Esophagus muscularis mucosa (tissue), 4 donors: ENCODE measurements around the gene TBC1D5. TPM values are rescaled to one million over a fixed set of nuclear protein-coding genes. Genes with fewer than 3 reads are reported as not detected.

ENCODE experiments used
- DNase-seq: peaks from one replicate; pipeline ENCODE4 v3.0.0-alpha.2; 2017; ENCODE audit errors: extremely low spot score
- H3K27ac ChIP-seq, 4 donors: fragments of 200-600 bp; sonication (generic); replicated peaks in 1 of 4; 1 replicate in 3 of 4; 2 replicates in 1 of 4; pipeline ENCODE4 v1.5.1; 2016 to 2019; ENCODE audit warnings: mild to moderate bottlenecking in 1 of 4
- H3K27me3 ChIP-seq, 4 donors: fragments of 200-600 bp; sonication (generic); one replicate each; pipeline versions ENCODE4 v1.5.1 to v1.6.0; 2016 to 2019
- H3K36me3 ChIP-seq, 4 donors: fragments of 200-600 bp; sonication (generic); one replicate each; pipeline ENCODE4 v1.5.1; 2016 to 2019
- H3K4me1 ChIP-seq, 4 donors: fragments of 200-600 bp; sonication (generic); one replicate each; pipeline ENCODE4 v1.5.1; 2016 to 2019
- H3K4me3 ChIP-seq, 4 donors: fragments of 200-600 bp; sonication (generic); 1 replicate in 2 of 4; 2 replicates in 2 of 4; pipeline ENCODE4 v1.5.1; 2016 to 2019; ENCODE audit warnings: mild to moderate bottlenecking in 4 of 4, moderate library complexity in 1 of 4
- H3K9me3 ChIP-seq, 4 donors: fragments of 200-600 bp; sonication (generic); 1 replicate in 3 of 4; 2 replicates in 1 of 4; pipeline ENCODE4 v1.5.1; 2016 to 2019
- EP300 ChIP-seq: sonication (generic); formaldehyde crosslinking; IDR thresholded peaks from one replicate; pipeline ENCODE4 v1.6.1; 2017; ENCODE audit warnings: antibody characterized with exemption
- POLR2A ChIP-seq: fragments of 450-650 bp; IDR thresholded peaks from one replicate; pipeline ENCODE4 v1.6.1; 2017; ENCODE audit warnings: antibody characterized with exemption, moderate library complexity, mild to moderate bottlenecking, low read depth
- POLR2AphosphoS5 ChIP-seq, 2 donors: sonication (generic); formaldehyde crosslinking; IDR thresholded peaks; one replicate each; pipeline ENCODE4 v1.6.1; 2017; ENCODE audit warnings: antibody characterized with exemption in 2 of 2
- WGBS: methylation state at CpG from one replicate; pipeline ENCODE4 v1.1.5; 2018; 5-methylcytosine and 5-hydroxymethylcytosine counted together
- intact Hi-C: fragments of 100-400 bp; cut with DNase I; formaldehyde crosslinking; loops from one replicate; pipeline ENCODE4 v1.15.1; 2023
- total RNA-seq, 4 donors: library from RNA; depleted of rRNA; stranded (reverse); fragments of >200 nt; gene quantifications; one replicate each; pipeline versions ENCODE4 v1.1.0 to v1.2.1, GENCODE V29; 2016
- TF ChIP-seq, protein P1 (sequence below), 3 experiments: fragments of 200-600 bp in 2 of 3; fragments of 450-650 bp in 1 of 3; sonication (generic) in 2 of 3; IDR thresholded peaks; one replicate each; pipeline ENCODE4 v1.5.1; 2017 to 2019; ENCODE audit warnings: antibody characterized with exemption in 3 of 3, mild to moderate bottlenecking in 2 of 3, moderate library complexity in 1 of 3

TBC1D5 gene
- total RNA-seq, 4 donors from 2014 or later: 54.0 to 83.1 (median 63.6) TPM

DNA sequence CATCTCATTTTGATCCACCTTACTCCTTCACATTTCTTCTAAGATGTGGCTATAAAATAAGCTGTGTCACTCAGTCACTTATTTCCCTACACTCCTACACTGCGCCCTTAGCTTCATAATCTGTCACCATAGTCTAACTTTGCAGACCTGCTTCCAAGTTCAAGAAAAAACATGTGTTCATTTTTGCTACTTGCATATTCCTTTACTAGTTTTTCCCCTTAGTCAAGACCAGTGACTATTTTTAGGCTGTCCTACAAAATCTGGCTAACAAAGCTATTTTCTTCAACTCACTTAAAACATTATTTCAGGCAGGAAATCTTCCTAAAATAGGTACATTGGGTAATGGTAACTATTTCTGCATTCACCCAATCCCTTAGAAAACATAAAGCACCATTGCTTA is 272.5 kb downstream of the TBC1D5 start:
- Histone ChIP-seq H3K9me3 (no peaks in the 10 kb centered on the region), H3K4me3 (no peak overlapping the region), H3K4me1 (no peaks in the 10 kb centered on the region), H3K27me3 (no peaks in the 10 kb centered on the region), H3K27ac (no peak overlapping the region), H3K36me3 (no peaks in the 10 kb centered on the region)
- intact Hi-C loops: no loop called here
- no peak for DNase-seq
- 97% methylated on average over 1 of the region's 1 CpG for WGBS
- TF ChIP-seq, protein P1, sequence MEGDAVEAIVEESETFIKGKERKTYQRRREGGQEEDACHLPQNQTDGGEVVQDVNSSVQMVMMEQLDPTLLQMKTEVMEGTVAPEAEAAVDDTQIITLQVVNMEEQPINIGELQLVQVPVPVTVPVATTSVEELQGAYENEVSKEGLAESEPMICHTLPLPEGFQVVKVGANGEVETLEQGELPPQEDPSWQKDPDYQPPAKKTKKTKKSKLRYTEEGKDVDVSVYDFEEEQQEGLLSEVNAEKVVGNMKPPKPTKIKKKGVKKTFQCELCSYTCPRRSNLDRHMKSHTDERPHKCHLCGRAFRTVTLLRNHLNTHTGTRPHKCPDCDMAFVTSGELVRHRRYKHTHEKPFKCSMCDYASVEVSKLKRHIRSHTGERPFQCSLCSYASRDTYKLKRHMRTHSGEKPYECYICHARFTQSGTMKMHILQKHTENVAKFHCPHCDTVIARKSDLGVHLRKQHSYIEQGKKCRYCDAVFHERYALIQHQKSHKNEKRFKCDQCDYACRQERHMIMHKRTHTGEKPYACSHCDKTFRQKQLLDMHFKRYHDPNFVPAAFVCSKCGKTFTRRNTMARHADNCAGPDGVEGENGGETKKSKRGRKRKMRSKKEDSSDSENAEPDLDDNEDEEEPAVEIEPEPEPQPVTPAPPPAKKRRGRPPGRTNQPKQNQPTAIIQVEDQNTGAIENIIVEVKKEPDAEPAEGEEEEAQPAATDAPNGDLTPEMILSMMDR (IDR thresholded peaks at IDR 0.05): no peak

DNA sequence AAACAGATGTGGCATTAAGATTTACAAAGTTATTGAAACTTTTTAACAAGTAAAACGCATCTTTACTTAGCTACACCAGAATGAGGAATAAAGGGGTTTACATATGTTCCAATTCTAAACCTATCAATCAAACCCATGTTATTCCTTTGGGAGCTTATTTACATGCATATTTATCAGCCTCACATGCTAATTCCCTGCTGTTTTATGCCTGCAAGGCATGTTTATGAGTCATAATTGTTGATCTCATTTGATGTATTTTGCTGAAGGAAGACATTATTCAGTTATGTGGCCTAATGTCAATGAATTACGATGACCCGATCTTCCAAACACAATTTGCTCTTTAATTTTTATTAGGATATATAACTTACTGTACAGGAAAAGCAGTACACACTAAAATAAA is 272.9 kb downstream of the TBC1D5 start:
- TF ChIP-seq POLR2AphosphoS5 (IDR thresholded peaks at IDR 0.05) (no peak), EP300 (no peak), POLR2A (no peak)
- TF ChIP-seq, protein P1 (IDR thresholded peaks at IDR 0.05): no peak
- 96% methylated on average over 3 of the region's 3 CpGs for WGBS
- H3K4me3 ChIP-seq: no peak overlapping the region
- H3K27me3 ChIP-seq: no peaks in the 10 kb centered on the region
- no peaks in the 10 kb centered on the region for H3K9me3 ChIP-seq
- no peak for DNase-seq
- H3K27ac ChIP-seq: no peak overlapping the region
- no peaks in the 10 kb centered on the region for H3K4me1 ChIP-seq
- H3K36me3 ChIP-seq: no peaks in the 10 kb centered on the region
- intact Hi-C loops: no loop called here

DNA sequence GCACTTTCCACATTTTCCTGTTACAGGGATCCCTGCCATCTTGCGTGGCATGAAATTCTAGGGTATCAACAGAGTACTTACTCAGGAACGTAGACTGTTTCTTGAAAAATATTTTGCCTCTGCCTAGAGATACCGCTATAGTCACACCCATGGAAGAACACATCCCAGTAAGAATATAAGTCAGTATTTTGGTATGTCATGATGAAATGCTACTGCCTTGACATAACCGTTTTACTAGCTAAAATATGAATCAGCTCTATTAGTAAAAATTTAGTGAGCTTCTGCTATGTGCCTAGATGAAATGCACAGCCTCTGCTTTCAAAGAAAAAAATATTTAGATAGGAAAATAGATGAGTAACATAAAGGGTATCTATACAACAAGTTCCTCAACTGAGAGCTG is 276.4 kb downstream of the TBC1D5 start:
- no peaks in the 10 kb centered on the region for H3K4me1 ChIP-seq
- no peak overlapping the region for H3K4me3 ChIP-seq
- H3K27me3 ChIP-seq: no peaks in the 10 kb centered on the region
- no peaks in the 10 kb centered on the region for H3K9me3 ChIP-seq
- H3K36me3 ChIP-seq: no peaks in the 10 kb centered on the region
- WGBS: 97% methylated on average over 4 of the region's 4 CpGs
- intact Hi-C loops: no loop called here
- TF ChIP-seq POLR2AphosphoS5 (IDR thresholded peaks at IDR 0.05) (no peak), EP300 (no peak), POLR2A (no peak)
- TF ChIP-seq, protein P1 (IDR thresholded peaks at IDR 0.05): no peak
- H3K27ac ChIP-seq: no peak overlapping the region
- DNase-seq: no peak

GRCh38 chr3:17459470-17459993 is 282.9 kb downstream of the TBC1D5 start:
- intact Hi-C loops: no loop called here
- Histone ChIP-seq H3K4me3 (no peak overlapping the region), H3K9me3 (no peaks in the 10 kb centered on the region), H3K4me1 (no peaks in the 10 kb centered on the region), H3K27me3 (no peaks in the 10 kb centered on the region), H3K36me3 (no peaks in the 10 kb centered on the region), H3K27ac (no peak overlapping the region)
- 65% methylated on average over 3 of the region's 3 CpGs for WGBS
- no peak for DNase-seq
- TF ChIP-seq POLR2A (no peak), EP300 (no peak), POLR2AphosphoS5 (IDR thresholded peaks at IDR 0.05) (no peak)
- TF ChIP-seq, protein P1 (IDR thresholded peaks at IDR 0.05): no peak

GRCh38 chr3:17456650-17457049 is 285.8 kb downstream of the TBC1D5 start:
- TF ChIP-seq, protein P1 (IDR thresholded peaks at IDR 0.05): no peak
- TF ChIP-seq POLR2A: no peak
- no peak for TF ChIP-seq POLR2AphosphoS5 (IDR thresholded peaks at IDR 0.05)
- no peak for TF ChIP-seq EP300

More at GRCh38 chr3:17456650-17457049, 285.8 kb downstream of the TBC1D5 start:
- H3K9me3 ChIP-seq: no peaks in the 10 kb centered on the region
- H3K4me1 ChIP-seq: no peaks in the 10 kb centered on the region
- H3K27ac ChIP-seq: no peak overlapping the region
- no peak for DNase-seq
- 97% methylated on average over 1 of the region's 1 CpG for WGBS
- H3K4me3 ChIP-seq: no peak overlapping the region
- intact Hi-C loops: no loop called here
- no peaks in the 10 kb centered on the region for H3K36me3 ChIP-seq
- no peaks in the 10 kb centered on the region for H3K27me3 ChIP-seq
